ENCODE results near the gene MAP7D1.
A peak's percentile ranks its signal among the peaks of the same experiment; 100 is the strongest.

MAP7D1 gene

DNA sequence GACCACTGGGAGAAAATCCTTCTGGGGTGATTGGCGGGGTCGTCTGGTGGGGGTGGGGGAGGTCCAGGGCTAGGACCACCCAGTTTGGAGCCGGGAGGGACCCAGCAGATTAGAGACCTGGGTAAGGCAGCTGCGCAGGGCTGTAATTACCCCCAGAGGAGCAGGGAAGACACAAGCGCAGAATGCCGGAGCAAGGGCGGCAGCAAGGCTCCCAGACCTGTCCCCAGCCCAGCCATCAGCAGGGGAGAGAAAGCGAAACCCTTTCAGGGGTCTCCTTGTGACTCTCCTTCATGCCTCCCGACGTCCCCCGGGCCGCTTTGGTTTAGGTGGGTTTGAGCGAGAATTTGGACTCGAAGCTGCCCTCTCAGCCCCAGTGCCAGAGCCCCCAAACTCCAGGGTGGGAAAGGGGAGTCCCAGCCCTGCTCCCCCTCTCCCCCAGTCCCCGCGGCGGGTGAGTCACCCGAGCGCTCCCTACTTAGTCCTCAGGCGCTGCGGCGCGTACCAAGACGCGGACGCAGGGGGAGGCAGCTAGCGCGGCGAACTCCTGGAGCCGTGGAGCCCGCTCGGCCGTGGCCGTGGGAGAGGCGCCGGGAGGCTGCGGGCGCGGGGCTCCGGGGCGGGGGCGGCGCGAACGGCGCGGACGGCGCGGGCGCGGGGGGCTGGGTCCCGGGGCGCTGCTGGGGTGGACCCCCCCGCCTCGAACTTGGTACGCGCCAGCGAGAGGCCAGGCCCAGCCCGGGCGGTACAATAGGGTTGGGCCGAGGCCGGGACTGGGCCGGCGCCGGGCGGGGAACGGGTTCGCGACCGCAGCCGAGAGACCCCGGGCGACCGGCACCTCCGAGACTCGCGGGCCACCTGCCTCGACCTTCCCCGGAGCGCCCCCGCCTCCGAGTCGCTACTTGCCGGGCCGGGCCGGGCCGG is at the start of gene MAP7D1:
TSS of gene MAP7D1 (plus strand) at position 753 of the 921 bp plus-strand sequence. CDS start 258 bp downstream, outside the sequence.
- DNase-seq (ENCODE audit: low read depth), result peak; percentile 62

DNA sequence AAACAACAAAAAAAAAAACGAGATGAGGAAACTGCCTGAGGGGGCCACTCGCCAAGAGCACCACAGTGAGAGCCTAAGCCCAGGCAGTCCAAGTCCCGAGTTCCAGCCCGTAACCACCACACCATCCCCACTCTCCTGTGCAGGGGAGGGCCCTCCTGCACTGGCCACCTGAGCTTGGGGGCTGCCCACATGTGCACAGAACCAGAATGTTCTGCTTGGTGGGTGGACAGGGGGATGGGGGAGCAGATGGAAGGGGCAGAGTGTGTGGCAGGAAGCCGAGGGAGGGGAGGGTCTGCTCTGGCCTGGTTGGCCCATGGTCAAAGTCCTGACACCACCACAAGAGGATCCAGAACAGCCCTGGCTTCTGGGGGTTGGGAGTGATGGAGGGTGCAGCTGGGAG is 49.7 kb upstream of the MAP7D1 start:
- DNase-seq (ENCODE audit: low read depth), result no peak

DNA sequence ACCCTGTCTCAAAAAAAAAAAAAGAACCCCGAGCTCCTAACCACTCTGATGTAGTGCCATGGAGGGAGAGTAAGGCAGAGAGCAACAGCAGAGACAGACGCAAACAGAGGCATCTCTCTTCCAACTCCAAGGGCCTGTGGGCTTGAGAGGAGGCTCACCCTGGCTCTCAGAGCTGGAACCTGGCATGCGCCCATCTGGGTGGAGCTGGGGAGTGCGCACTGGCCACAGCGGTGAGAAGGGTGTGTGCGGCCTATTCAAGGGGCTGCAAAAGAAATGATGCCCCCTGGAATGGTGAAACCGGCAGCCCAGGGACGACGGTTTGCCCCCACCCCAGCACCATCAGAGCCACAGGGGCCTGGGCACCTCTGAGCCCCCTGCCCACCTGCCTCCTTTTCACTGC is 48.6 kb upstream of the MAP7D1 start:
- no peak for DNase-seq (ENCODE audit: low read depth)

DNA sequence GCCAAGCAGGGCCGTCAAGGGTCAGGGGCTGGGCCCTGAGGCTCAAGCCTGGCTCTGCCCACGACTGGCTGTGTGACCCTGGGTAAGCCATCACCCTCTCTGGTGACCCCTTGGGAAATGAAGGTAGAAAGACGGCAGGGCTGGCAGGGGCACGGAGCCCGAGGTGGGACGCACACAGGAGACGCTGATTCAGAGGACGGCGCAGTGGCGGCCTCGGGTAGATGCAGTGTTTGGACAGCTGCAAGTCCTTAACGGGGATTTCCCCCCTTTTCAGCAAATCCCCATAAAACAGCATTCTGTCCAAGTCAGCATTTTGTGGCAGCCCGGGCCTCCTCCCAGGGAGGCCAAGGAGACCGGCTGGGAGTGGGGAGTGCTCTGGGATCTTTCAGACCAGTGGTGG is 47.6 kb upstream of the MAP7D1 start:
- DNase-seq (ENCODE audit: low read depth), result no peak

DNA sequence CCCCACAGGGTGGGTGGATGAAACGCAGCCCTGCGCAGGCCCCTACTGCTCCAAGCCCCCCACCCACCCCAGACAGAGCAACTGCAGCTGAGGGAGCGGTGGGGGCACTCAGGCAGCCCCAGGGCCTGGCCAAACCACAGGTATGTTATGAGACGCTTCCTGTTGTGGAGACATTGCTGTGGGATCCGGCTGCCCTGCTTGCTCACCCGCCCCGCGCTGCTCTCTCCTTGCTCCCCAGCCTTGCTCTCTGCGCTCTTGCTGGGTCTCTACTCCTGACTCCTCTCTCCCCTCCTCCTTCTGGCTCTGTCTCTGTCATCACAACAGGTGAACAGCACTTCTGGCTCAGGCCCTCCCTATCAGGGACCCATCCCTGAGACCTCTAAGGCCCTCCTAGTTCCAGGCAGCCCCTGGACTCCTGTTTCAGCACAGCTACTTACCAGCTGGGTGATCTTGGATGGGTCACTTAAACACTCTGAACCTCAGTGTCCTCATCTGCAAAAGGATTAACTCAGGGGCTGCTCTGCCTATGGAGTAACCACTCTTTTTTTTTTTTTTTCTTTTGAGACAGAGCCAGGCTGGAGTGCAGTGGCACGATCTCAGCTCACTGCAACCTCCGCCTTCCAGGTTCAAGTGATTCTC is 46.8 kb upstream of the MAP7D1 start:
- no peak for DNase-seq (ENCODE audit: low read depth)

DNA sequence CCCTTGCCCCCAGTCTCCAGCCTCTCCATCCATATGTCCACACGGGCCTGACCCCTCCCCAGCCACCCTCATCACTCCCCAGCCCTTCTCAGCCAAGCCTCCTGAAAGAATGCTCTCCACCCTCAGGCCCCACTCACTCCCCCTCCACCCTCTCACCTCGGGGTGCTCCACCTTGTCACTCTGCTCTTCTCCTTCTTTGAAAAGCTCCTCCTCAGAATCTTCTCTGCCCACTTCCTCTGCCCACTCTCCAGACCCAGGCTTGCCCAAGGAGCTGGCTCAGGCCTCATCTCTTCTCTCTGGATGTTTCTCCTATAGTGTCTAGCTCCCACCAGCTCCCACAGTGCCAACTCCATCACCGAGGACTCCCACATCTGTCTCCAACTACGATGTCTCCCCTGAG is 44.8 kb upstream of the MAP7D1 start:
- DNase-seq (ENCODE audit: low read depth), result no peak

DNA sequence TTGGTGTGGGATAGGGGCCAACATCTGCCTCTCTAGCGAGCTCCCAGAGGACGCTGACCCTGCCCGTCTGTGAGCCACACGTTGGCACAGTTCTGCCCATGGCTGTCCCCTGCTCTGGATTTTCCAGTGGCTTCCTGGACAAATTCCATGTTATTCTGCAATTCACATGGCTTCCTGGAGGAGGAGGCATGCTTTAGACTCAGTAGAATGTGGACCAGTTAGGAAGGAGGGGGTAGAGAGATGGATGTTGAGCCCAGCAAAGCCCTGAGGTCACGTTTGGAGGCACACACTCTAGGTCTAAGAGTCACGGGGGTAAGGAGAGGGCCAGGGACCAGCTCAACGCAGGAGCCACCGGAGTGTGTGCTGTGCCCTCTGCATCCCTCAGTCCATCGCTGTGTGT is 43.1 kb upstream of the MAP7D1 start:
- DNase-seq (ENCODE audit: low read depth), result no peak

DNA sequence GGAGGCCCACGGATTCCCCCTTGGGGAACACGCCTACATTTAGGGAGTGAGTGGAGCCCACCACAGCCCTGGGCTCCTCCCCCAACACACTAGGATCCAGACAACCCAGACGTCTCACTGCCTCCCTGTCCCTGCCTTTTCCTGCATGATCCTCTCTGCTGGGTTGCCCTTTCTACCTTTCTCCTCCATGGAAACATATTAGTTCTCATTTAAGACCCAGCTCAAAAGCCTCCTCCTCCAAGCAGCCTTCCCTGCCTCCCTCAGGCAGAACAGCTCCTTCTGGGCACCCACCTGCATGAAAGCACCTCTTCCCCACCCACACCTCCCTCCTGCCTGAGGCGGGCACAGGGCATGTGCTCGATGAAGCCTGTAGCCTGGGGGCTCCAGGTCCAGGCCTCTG is 41.6 kb upstream of the MAP7D1 start:
- DNase-seq (ENCODE audit: low read depth), result no peak

DNA sequence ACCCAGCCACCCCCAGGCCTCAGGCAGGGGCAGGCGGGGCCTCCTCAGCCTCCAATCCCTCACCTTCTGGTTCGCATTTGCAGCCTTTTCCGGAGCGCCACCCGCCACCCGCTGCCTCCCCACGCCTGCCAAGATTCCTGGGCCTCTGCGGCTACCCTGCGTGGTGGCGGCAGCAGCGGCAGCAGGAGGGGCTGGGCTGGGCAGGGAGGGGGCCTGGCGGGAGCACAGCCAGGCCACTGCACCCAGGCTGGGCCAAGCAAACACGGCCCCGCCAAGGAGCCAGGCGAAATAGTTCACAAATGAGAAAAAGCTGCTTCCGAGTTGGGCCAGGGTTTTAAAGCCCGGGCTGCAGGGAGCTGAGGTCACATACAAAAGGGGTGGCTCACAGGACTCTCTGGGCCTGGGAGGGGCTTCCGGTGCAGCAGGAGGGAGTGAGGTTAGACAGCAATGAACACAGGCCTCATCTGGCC is 40.7 kb upstream of the MAP7D1 start:
- DNase-seq (ENCODE audit: low read depth), result no peak

DNA sequence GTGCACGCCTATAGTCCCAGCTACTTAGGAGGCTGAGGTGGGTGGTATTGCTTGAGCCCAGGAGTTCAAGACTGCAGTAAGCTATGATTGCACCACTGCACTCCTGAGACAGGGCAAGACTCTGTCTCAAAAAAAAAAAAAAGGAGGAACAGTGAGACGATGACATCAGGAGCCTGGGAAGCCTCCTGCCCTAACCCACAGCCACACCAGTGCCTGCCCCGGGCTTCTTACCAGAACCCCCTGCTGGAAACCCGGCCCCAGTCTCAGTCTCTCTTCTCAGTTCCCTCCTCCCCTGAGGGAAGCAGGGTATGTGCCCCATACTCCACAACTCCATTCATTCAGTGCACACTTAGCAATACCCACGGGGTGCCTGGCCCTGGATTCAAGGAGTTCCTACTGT is 40.0 kb upstream of the MAP7D1 start:
- DNase-seq (ENCODE audit: low read depth), result no peak

DNA sequence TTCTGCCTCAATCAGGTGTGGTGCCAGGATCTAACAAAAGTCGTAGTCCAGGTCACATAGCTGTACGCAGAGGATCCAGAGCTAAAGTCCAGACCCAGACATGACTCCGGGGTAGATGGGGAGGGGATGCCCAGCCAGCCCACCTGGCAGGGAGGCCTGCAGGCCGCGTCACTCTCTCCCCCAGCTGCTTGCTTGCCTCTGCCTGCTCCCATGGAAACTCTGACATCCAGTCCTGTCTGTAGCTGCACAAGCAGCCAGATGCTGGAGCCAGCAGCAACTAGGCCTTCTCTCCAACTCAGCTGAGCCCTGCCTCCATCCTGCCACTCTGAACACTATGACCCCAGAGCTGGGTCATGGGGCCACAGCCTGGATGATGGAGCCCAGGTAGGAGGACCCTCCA is 39.1 kb upstream of the MAP7D1 start:
- DNase-seq (ENCODE audit: low read depth), result no peak

DNA sequence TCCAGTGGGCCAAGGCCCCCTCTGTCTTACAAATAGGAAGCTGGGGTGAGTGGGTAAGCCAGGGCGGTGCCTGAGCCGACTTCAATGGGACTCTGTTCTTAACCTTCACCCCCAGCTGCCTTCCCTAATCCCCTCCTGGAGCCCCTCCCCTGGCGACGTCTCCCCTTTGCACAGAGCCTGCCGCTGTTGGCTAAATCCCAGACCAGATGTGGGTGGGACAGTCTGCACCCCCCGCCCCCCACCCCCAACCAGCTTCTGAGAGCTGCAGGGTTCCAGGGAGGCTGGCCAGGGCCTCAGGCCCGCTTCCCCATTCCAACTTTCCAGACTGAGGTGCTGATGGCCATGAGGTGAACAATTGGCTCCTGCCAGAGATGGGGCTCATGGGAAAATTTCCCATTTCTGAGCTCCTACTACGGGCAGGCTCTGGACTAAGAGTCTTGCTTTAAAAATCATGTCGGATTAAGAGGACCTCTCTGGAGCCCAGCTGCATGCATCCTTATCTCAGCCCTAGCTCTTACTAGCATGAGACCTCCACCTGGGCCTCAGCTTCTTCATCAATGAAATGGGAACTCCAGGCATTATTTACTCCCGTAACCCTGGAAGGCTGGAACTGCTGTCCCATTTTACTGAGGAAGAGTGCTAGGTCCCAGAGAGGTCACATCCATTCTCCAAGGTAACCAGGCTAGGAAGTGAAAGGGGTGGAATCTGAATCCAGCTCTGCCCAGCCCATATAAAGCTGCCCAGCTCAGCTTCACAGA is 37.3 kb upstream of the MAP7D1 start:
- no peak for DNase-seq (ENCODE audit: low read depth)

DNA sequence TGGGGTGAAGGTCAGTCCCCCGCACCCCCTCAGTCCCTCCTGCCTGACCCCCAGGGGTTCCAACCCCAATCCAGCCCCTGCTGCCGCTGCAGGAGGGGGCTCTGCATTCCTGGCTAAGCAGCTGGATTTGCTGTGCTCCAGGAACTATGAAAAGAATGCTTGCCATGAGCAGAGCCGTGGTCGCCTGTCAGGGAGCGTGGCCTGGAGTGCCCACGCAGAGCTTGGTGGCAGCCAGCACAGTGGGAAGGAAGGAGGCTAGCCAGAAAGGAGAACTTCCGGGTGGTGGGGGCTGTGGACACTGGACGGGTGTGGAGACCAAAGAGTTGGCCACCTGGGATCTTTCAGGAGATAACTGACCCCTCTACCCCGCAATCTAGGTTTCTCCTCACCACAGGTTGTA is 36.5 kb upstream of the MAP7D1 start:
- DNase-seq (ENCODE audit: low read depth), result no peak

DNA sequence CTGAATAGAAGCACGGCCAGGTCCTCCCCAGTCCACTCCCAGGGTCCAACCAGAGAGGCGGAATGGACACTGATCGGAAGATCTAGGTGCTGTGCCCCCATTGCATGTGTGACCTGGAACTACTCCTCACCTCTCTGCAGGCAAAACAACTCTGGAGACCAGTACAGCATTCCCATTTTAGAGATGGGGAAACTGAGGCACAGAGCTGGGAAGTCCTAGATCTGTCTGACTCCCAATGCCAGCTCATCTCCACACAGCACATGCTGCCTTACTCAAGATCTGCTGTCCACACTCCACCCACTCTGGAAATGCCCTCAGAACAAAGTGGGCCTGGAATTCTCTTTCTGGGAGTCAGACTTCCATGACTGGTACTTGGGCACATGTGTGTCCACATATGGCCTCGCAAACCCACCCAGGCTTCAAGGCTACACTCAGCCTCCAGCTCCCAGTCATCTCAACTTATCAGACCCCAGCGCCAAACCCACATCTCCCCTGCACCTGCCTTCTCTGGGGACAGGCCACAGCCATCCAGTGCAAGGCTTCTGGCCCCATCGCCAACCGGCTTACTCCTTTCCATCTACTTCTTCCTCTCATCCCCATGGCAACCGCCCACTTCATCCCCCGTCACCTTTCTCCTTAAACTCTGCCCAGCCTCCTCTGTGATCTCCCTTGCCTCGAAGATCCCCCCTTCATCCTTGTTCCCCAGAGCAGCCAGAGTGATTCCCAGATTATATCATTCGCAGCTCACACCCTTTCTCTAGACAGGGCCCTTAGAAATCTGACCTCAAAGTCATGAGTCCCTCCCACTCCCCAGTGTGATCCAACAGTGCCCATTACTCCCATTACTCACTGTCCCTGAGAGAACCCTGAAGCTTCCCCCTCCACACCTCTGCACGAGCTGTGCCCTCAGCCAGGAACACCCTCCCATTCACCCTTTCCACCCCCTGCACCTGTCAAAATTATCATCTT is 33.6 kb upstream of the MAP7D1 start:
- DNase-seq (ENCODE audit: low read depth), result no peak

DNA sequence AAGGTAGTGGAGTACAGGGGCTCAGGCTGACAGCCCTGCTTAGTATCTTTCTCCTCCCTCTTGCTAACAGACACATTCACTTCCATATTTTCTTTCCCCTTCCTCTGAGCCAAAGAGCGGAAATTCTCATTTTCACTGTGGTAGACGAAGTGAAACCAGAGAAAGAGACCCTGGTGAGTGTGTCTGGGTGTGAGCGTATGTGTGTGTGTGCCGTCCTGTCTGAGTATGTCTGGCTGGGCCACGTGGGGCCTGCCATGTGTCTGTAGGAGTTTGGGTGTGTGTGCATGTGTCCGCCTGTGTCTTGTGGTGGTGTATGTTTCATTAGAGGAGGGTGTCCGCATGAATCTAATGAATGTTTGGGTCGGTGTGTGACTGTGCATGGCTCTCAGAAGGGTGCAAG is 32.6 kb upstream of the MAP7D1 start:
- DNase-seq (ENCODE audit: low read depth), result no peak

DNA sequence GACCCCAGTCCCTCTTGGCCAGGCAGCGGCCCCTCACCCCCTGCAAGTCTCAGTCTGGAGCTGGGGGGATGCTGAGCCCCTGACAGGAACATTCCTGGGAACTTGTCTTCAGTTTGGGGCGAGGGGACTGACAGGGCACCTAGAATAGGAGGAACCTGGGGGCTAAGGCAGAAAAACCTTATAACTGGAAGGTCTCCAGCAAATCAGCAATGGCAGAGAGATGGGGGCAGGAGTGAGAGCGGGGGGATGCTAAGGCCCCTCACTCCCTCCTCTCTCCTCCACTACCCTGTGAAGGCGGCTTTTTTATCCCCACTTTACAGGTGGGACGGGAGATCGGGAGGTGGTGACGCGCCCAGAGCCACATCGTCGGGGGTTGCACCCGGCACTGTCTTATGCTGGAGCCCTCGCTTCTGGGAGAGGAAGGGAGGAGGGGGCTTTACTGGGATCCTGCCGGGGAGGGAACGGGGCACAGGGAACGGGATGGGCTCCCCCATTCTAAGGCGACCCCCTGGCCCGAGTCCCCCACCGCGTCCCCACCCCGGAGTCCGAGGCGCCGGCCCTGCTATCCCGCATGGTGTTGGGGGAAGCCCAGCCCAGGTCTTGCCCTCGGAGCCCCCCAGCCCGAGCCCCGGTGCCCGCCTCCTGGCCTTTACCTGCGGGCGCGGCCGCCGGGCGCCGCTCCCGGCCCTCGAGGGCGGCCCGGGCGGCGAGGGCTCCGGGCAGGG is 31.4 kb upstream of the MAP7D1 start:
- DNase-seq (ENCODE audit: low read depth), result no peak

DNA sequence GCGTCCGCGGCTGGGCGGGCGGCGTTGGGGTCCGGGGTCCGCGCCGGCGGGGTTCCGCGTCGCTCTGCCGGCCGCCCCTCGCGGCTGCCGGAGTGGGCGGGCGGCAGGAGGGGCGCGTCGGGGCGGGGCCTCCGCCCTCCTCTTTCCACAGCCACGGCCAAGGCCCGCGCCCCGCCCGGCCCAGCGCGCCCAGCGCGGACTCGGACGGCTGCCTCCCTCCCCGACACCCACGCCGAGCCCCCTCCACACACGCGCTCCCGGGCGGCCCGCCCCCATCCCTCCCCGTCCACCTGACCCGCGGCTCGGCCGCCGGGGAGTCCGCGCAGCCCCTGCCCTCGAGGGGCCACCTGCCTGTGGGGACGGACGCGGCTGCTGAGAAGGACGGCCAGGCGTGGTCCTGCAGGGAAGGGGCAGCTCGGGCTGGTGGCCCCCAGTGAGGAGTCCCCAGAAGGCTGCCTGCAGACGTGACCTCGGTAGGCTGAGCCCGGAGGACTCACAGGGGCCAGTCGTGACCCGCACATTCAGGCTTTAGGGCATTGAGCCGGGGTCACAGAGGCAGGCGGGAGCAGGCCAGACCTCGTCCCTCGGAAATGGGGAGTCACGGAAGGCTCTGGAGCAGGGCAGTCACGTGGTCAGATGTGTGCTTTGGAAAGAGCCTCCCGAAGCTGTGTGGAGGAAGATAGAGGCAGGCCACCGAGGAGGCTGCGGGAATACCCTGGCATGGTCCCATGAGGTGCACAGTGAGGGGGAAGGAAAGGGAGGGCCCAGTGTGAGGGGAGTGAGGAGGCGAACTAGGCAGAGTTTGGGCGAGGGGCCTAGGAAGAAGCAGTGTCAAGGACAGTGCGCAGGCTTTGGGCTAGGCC is 30.6 kb upstream of the MAP7D1 start, which contains the start of gene COL8A2:
TSS of gene COL8A2 (minus strand) at position 94 of the 863 bp plus-strand sequence. CDS start 24,980 bp downstream, outside the sequence.
- DNase-seq (ENCODE audit: low read depth), result no peak

DNA sequence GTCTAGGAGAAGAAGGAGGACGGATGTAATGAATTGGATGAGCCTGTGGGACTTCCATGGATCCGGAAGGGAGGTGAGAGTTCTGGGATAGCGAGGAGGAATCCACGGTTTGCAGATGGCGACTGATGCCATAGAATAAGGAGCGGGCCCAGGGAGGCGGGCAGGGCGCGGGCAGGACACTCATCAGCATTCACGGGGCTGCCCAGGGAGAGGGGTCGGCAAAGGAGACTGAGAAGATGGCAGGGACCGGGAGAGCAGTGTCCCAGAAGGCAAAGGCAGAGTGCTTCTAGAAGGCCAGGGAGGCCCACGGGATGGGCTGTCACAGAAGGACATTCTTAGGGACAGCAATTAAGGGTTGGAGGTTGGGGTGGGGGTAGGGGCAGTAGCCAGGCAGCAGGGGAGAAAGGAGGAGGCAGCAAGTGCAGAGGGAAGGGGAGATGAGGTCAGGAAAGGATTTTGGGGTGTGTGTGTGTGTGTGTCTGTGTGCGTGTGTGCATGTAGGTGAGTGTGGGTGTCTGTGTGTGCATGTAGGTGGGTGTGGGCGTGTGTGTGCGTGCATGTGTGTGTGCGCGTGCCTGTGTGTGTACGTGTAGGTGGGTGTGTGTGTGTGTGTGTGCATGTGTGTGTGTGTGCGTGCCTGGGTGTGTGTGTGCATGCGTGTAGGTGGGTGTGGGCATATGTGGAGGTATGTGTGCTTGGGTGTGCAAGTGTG is 29.8 kb upstream of the MAP7D1 start:
- DNase-seq (ENCODE audit: low read depth), result no peak
